ENCODE data around the gene FXYD7.
"Not testable (repeated sequence)": the region's sequence is repeated elsewhere in the genome, so short reads cannot be mapped to it uniquely, and the experiment has no call there.

The FXYD7 gene

DNA sequence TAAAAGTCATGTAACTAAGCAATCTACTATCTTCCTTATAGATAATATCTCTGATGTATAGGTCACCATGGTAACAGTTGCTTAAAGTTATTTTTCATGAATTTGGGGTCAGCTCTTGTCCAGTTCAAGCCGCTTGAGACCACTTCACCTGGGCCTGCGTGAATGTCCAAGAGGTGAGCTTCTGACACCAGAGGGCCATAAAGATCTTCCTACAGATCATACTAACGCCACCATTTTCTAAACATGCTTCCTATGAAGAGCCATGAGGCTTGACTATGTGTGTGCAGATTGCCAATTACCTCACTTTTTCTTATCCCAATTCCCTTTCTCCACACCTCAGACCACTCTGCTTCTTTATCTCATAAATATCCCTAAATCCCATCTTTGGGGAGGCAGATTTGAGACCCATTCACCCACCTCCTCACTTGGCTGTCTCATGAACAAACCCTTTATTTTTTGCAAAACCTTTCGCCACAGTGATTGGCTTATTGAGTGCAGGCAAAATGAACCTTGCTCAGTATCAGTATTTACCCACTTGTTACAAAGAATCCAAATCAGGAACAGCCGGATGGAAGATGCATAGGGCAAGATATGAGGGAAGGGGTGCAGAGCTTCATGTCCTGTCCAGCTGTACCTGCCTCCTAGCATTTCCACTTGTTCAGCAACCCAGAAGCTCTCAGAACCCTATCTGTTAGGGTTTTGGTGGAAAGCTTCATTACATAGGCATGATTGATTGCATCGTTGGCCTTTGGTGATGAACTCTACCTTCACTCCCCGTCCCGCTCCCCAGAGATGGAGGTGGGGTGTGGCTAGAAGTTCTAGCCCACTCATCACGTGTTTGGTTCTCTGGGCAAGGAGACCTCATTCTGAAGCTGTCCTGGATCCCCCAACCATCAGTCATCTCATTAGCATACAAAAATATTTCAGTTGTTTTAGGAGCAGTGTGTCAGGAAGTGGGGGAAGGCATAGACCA, 51.2 kb downstream of the FXYD7 start:
- H3K36me3 ChIP-seq (replicated peaks): no peaks in the 10 kb centered on the region
- no peak overlapping the region for H3K4me3 ChIP-seq (ENCODE audit: low read depth, low read length)
- no peak for TF ChIP-seq CTCF (IDR thresholded peaks at IDR 0.05; ENCODE audit: low read depth, low read length, missing control alignments)
- H3K27me3 ChIP-seq (replicated peaks): no peaks in the 10 kb centered on the region
- no peak for DNase-seq
- no peak overlapping the region for H3K27ac ChIP-seq
- in situ Hi-C loops (cut with HindIII; ENCODE audit: low pct_ligation_motif_present, low sequenced_read_pairs): no loop called here

- no peak overlapping the region for H3K27ac ChIP-seq
- TF ChIP-seq CTCF (IDR thresholded peaks at IDR 0.05; ENCODE audit: low read depth, low read length, missing control alignments): no peak
- in situ Hi-C loops (cut with HindIII; ENCODE audit: low pct_ligation_motif_present, low sequenced_read_pairs): no loop called here
- no peaks in the 10 kb centered on the region for H3K36me3 ChIP-seq (replicated peaks)
- no peak overlapping the region for H3K4me3 ChIP-seq (ENCODE audit: low read depth, low read length)
- no peak for DNase-seq
- no peaks in the 10 kb centered on the region for H3K27me3 ChIP-seq (replicated peaks)
These were observed 52.8 kb downstream of the FXYD7 start for GRCh38 chr19:35195830-35196229.

DNA sequence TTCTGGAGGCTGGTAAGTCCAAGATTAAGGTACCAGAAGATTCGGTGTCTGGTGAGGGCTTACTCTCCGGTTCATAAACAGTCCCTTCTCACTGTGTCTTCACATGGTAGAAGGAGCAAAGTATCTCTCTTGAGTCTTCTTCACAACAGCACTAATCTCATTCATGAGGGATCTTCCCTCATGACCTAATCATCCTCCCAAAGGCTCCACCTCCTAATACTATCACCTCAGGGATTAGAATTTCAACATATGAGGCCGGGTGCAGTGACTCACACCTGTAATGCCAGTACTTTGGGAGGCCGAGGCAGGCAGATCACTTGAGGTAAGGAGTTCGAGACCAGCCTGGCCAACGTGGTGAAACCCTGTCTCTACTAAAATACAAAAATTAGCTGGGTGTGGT, 53.8 kb downstream of the FXYD7 start:
- H3K4me3 ChIP-seq (ENCODE audit: low read depth, low read length); H3K36me3 ChIP-seq (replicated peaks); DNase-seq; H3K27ac ChIP-seq; H3K27me3 ChIP-seq (replicated peaks); in situ Hi-C loops (cut with HindIII; ENCODE audit: low pct_ligation_motif_present, low sequenced_read_pairs): not testable (repeated sequence)

GRCh38 chr19:35199481-35199880, 56.4 kb downstream of the FXYD7 start:
- no peak for DNase-seq
- no peak overlapping the region for H3K4me3 ChIP-seq (ENCODE audit: low read depth, low read length)
- in situ Hi-C loops (cut with HindIII; ENCODE audit: low pct_ligation_motif_present, low sequenced_read_pairs): no loop called here
- no peaks in the 10 kb centered on the region for H3K27me3 ChIP-seq (replicated peaks)
- no peak overlapping the region for H3K27ac ChIP-seq
- no peaks in the 10 kb centered on the region for H3K36me3 ChIP-seq (replicated peaks)
- no peak for TF ChIP-seq CTCF (IDR thresholded peaks at IDR 0.05; ENCODE audit: low read depth, low read length, missing control alignments)

DNA sequence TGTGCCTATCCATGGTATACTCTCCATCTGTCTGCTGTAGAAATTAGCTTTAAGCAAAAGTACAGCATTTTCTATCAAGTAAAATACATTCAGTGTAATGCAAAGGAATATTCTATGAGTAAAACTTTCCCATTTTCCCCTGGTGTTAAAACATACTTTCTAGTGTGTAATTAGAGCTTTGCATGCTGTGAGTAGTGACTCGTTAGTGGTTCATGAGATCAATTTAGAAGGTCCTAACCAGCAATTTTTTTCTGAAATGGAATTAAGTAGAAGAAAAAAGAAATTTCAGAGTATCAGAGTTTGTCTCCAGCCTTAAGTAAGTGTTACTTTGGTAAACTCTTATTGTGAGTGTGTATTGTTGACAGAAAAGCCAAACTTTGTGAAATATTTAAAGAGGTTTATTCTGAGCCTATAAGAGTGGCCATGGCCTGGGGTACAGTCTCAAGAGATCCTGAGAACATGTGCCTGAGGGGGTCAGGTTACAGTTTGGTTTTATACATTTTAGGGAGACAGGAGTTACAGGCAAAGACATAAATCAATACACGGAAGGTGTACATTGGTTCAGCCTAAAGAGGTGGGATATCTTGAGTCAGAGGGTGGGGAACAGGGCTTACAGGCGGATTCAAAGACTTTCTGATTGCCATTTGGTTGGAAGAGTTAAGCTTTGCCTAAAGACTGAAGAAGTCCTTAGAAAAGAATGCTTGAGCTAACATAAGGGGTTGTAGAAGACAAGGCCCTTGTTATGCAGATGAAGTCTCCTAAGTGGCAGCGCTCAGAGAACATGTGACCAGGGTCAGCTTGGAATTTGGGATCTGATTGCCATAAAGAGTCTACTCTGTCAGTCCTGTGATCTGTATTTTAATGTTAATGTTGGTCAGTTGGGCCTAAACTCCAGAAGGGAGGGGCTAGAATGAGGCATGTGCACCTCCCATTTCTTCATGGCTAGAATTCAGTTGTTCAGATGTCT, 60.0 kb downstream of the FXYD7 start:
- TF ChIP-seq CTCF (IDR thresholded peaks at IDR 0.05; ENCODE audit: low read depth, low read length, missing control alignments): no peak
- DNase-seq: no peak
- in situ Hi-C loops (cut with HindIII; ENCODE audit: low pct_ligation_motif_present, low sequenced_read_pairs): no loop called here
- Histone ChIP-seq H3K4me3 (ENCODE audit: low read depth, low read length) (no peak overlapping the region), H3K36me3 (replicated peaks) (no peaks in the 10 kb centered on the region), H3K27me3 (replicated peaks) (no peaks in the 10 kb centered on the region), H3K27ac (no peak overlapping the region)
